GM21619 (cell line): Measurements from ENCODE around the gene FBXW8.

Experiments
- ATAC-seq: cut with Tn5 transposase; IDR thresholded peaks from one replicate; pipeline ENCODE4 v1.9.1; 2021; ENCODE audit not compliant: unreplicated experiment

FBXW8 gene

GRCh38 chr12:117036046-117036445 is 125.3 kb downstream of the FBXW8 start:
- ATAC-seq: no peak

- no peak for ATAC-seq
Observed at GRCh38 chr12:117036547-117036946, 125.8 kb downstream of the FBXW8 start.

GRCh38 chr12:117037289-117038022 is 126.7 kb downstream of the FBXW8 start:
- ATAC-seq: no peak

- ATAC-seq: no peak
Observed at GRCh38 chr12:117038023-117038680, 127.4 kb downstream of the FBXW8 start.

GRCh38 chr12:117038919-117039318 is 128.2 kb downstream of the FBXW8 start:
- no peak for ATAC-seq

- ATAC-seq: no peak
Observed at GRCh38 chr12:117039891-117040309, 129.2 kb downstream of the FBXW8 start.

GRCh38 chr12:117040496-117040895 is 129.7 kb downstream of the FBXW8 start:
- no peak for ATAC-seq

- ATAC-seq: no peak
Observed at GRCh38 chr12:117041798-117042170, 131.0 kb downstream of the FBXW8 start.

DNA sequence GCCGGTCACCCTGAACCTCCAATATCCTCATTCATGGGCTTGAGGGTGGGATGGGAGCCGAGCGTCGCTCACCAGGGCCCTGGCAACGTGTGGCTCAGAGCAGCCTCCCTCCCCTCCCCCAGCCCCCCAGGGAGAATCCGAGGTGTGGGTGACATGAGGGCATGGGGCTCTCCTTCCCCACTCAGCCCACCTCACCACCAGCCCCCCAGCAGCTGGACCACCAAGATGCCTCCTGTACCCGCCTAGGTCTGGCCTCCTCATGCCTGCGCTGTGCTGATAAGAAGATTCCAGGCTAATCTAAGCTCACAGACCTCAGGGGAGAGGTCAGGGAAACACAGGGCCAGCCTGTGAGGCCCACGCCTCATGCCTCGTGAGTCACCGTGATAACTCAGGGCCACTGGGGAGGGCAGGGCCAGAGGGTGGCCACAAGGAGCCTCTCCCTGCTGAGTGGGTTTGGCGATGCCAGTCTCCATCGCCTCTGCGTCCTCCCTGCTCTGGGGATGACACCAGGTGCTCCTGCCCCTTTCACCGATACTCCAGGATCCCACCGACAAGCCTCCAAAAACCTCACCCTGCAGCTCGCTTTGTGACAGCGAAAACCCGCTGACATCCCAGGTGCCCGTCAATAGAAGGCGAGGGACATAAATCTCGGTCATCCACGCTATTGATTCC is 131.6 kb downstream of the FBXW8 start:
- ATAC-seq: no peak

DNA sequence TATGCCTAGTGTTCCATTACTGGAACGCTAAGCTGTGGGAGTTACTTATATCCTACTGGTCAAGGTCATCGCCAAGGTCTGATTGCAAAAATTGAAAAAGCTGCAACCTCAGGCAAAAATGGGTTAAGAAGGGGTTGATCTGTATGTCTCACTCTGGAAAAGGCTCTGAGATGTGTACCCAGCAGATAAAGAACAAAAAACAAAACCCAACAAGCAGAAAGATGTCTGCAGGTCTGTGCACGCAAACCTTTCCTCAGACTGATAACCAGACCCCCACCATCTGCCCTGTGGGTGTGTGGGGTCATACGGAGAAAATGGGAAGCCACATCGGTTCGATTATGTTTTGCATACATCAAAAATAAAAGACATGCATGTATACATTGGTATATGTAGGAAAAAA is 132.1 kb downstream of the FBXW8 start:
- no peak for ATAC-seq

DNA sequence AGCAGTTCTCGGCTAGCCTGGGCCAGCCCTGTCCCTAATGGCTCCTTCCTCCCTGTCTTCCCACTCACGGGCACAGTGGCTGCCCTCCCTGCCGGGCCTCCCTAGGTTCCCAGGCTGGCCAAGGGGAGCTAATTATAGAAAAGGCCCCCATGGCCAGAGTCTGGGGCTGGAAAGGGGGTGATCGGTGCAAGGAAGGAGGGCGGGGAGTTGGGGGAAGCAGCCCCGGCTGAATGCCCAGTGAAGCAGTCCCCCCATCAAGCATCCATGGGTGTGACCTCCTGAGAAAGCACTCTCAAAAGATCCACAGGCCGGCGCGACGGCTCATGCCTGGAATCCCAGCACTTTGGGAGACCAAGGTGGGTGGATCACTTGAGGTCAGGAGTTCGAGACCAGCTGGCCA is 133.6 kb downstream of the FBXW8 start:
- no peak for ATAC-seq

DNA sequence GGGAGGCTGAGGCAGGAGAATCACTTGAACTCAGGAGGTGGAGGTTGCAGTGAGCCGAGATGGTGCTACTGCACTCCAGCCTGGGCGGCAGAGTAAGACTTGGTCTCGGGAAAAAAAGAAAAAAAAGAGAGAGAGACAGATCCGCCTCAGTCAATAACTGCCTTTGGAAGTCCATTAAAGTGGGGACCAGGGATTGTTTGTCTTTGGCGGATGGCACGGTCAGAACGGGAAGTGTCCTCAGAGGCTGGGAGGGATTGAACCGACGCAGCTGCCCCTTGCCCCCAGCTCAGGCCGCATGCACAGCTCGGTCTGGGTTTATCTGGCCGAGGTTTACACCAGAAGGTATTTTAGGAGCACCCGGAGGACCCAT is 134.0 kb downstream of the FBXW8 start:
- ATAC-seq: no peak

- no peak for ATAC-seq
Observed at GRCh38 chr12:117045160-117046010, 134.6 kb downstream of the FBXW8 start.

DNA sequence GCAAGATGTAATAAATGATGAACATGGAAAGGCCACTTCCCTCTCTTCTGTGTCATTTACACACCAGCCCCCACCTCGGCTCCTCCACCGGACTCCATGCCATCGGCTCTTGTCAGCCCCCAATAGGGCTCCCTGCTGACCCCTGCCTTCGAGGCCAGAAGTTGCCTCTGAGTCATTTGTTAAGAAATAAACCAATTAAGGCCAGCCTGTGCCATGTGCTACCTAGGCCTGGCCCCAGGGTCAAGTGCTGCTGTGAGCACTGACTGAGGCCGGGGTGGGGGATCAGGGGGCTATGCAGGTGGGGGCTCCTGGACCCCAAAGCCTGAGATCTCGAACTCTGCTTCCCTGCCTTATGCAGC is 135.2 kb downstream of the FBXW8 start:
- no peak for ATAC-seq

GRCh38 chr12:117046425-117046824 is 135.7 kb downstream of the FBXW8 start:
- no peak for ATAC-seq

GRCh38 chr12:117046861-117047530 is 136.2 kb downstream of the FBXW8 start:
- no peak for ATAC-seq

DNA sequence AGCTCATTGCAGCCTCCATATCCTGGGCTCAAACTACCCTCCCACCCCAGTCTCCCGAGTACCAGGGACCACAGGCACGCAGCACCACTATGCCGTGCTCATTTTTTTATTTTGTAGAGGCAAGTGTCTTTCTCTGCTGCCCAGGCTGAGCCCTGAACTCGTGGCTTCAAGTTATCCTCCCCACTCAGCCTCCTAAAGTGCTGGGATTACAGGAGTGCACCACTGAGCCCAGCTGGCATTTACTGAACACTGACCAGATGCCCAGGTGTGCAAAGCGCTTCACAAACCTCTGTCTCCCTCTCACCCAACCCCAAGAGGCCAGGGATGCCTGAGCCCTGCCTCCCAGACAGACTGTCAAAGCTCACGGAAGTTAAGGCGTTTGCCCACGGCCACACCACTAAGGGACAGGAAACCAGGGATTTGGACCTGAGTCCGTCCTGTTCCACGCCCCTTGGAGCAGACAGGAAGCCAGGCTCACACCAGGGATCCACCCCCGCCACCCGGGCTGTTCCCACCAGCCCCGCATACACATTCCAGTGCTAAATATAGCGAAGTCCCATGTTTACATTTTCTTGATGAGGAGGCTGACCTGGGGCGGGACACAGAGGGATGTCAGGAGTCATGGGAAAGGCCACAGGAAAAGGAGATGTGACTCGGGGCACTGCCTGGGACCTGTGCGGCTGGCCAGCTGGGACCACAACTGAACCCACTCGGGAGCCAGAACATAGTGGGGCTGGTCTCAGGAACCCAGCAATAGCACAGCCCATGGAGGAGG is 137.2 kb downstream of the FBXW8 start:
- ATAC-seq: no peak

DNA sequence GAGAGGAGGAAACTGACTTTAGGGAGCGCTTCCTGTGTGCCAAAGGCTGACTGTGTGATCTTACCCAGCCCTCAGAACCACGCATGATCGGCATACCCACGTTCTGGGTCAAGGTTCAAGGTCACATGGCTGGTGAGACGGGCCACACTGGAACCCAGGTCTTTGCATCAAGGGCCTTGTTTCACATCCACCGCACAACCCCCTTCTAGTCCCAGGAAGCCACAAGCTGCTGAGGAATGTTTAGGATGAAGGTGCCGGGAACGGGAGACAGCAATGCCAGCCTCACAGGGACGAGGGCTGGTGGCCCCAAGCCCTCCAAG is 137.8 kb downstream of the FBXW8 start:
- ATAC-seq: no peak

DNA sequence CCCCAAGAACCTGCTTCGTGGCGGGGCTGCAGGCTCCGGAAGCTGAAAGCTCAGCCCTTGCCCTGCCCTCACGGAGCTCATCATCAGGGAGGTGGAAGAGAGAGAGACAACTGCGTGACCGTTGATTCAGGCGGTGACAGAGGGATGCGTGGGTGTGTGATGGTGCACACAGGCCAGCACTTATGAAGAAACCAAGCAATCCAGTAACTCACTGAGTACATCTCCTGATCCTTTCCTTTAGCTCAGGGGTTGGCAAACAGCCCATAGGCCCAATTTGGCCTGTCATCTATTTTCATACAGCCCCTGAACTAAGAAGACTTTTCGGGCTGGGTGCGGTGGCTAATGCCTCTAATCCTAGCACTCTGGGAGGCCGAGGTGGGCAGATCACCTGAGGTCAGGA is 138.5 kb downstream of the FBXW8 start:
- no peak for ATAC-seq

DNA sequence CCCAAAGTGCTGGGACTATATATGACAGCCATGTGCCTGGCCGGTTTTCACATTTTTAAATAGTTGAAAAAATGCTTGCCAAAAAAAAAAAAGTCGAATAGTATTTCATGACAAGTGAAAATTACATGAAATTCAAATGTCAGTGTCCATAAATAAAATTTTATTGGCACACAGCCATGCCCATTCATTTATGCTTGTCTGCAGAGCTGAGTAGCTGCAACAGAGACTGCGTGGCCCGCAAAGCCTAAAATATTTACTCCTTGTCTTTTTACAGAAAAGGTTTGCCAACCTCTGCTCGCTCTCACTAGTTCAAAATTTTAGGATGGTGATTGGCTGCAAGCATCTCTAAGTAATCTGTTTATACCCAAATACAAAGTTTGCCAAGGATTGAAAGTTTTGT is 139.3 kb downstream of the FBXW8 start:
- no peak for ATAC-seq
